HEK293 (cell line): ENCODE data around the gene GPD1.
A peak's percentile ranks its signal among the peaks of the same experiment; 100 is the strongest.

Experiments
- AEBP2 ChIP-seq: fragments of 450-650 bp; formaldehyde crosslinking; IDR thresholded peaks from 2 replicates; pipeline ENCODE4 v1.5.1; 2016; ENCODE audit warnings: missing biosample characterization, missing genetic modification characterization, borderline replicate concordance
- HOXC10 ChIP-seq: sonication (generic); formaldehyde crosslinking; IDR thresholded peaks from 2 replicates; pipeline ENCODE4 v1.8.1; 2023; ENCODE audit warnings: mild to moderate bottlenecking, missing genetic modification reagents
- HOXD13 ChIP-seq: sonication (generic); formaldehyde crosslinking; IDR thresholded peaks from 2 replicates; pipeline ENCODE4 v1.8.0; 2022; ENCODE audit warnings: missing genetic modification reagents, borderline replicate concordance
- KLF8 ChIP-seq: fragments of 450-650 bp; formaldehyde crosslinking; IDR thresholded peaks from 2 replicates; pipeline ENCODE4 v1.5.1; 2016; ENCODE audit warnings: missing biosample characterization, missing genetic modification characterization
- PATZ1 ChIP-seq: fragments of 450-650 bp; formaldehyde crosslinking; IDR thresholded peaks from 2 replicates; pipeline ENCODE4 v1.5.1; 2016; ENCODE audit warnings: missing biosample characterization, missing genetic modification characterization
- ZBTB10 ChIP-seq: fragments of 450-650 bp; formaldehyde crosslinking; IDR thresholded peaks from 2 replicates; pipeline ENCODE4 v1.5.1; 2016; ENCODE audit warnings: missing biosample characterization, missing genetic modification characterization
- ZBTB26 ChIP-seq: fragments of 450-650 bp; formaldehyde crosslinking; optimal IDR thresholded peaks from 2 replicates; pipeline ENCODE3; 2016; ENCODE audit warnings: missing biosample characterization, mild to moderate bottlenecking, missing genetic modification characterization
- ZIC2 ChIP-seq: fragments of 450-650 bp; formaldehyde crosslinking; IDR thresholded peaks from 2 replicates; pipeline ENCODE4 v1.5.1; 2016; ENCODE audit warnings: missing biosample characterization, missing genetic modification characterization
- ZNF114 ChIP-seq: fragments of 450-650 bp; formaldehyde crosslinking; IDR thresholded peaks from 2 replicates; pipeline ENCODE4 v1.5.0; 2017; ENCODE audit warnings: missing biosample characterization, missing genetic modification characterization
- ZNF146 ChIP-seq: fragments of 450-650 bp; formaldehyde crosslinking; IDR thresholded peaks from 2 replicates; pipeline ENCODE4 v1.5.1; 2016; ENCODE audit warnings: missing biosample characterization, missing genetic modification characterization
- ZNF248 ChIP-seq: fragments of 450-650 bp; formaldehyde crosslinking; IDR thresholded peaks from 2 replicates; pipeline ENCODE4 v1.5.1; 2017; ENCODE audit warnings: missing biosample characterization, missing genetic modification characterization
- ZNF274 ChIP-seq, 2 experiments: fragments of 200-500 bp in 1 of 2; fragments of 450-650 bp in 1 of 2; sonication (Bioruptor generic) in 1 of 2; formaldehyde crosslinking in 1 of 2; IDR thresholded peaks; 2 replicates each; pipeline versions ENCODE4 v1.5.1 to v1.6.1; 2014 to 2016; ENCODE audit warnings: borderline replicate concordance in 1 of 2, inconsistent platforms in 1 of 2, low read length in 1 of 2, missing biosample characterization in 1 of 2, missing genetic modification characterization in 1 of 2
- ZNF324 ChIP-seq: fragments of 450-650 bp; formaldehyde crosslinking; IDR thresholded peaks from 2 replicates; pipeline ENCODE4 v1.5.1; 2016; ENCODE audit warnings: missing biosample characterization, missing genetic modification characterization
- ZNF341 ChIP-seq: fragments of 450-650 bp; formaldehyde crosslinking; IDR thresholded peaks from 2 replicates; pipeline ENCODE4; 2016; ENCODE audit warnings: low read depth, missing biosample characterization, missing genetic modification characterization
- ZNF488 ChIP-seq: fragments of 450-650 bp; formaldehyde crosslinking; IDR thresholded peaks from 2 replicates; pipeline ENCODE4 v1.5.1; 2016; ENCODE audit warnings: missing biosample characterization, missing genetic modification characterization
- ZNF518A ChIP-seq: fragments of 450-650 bp; formaldehyde crosslinking; conservative IDR thresholded peaks from 2 replicates; pipeline ENCODE4 v1.5.1; 2016; ENCODE audit warnings: low read depth, missing biosample characterization, missing genetic modification characterization
- ZNF521 ChIP-seq: fragments of 450-650 bp; formaldehyde crosslinking; IDR thresholded peaks from 2 replicates; pipeline ENCODE4 v1.5.1; 2017; ENCODE audit warnings: missing biosample characterization, mild to moderate bottlenecking, missing genetic modification characterization
- ZNF529 ChIP-seq: fragments of 450-650 bp; formaldehyde crosslinking; IDR thresholded peaks from 2 replicates; pipeline ENCODE4 v1.5.1; 2017; ENCODE audit warnings: missing genetic modification characterization, missing biosample characterization; ENCODE audit not compliant: insufficient replicate concordance
- ZNF585B ChIP-seq: fragments of 450-650 bp; formaldehyde crosslinking; IDR thresholded peaks from 2 replicates; pipeline ENCODE4 v1.5.1; 2016; ENCODE audit warnings: missing biosample characterization, missing genetic modification characterization
- ZNF624 ChIP-seq: fragments of 450-650 bp; formaldehyde crosslinking; IDR thresholded peaks from 2 replicates; pipeline ENCODE4 v1.5.1; 2017; ENCODE audit warnings: missing biosample characterization, missing genetic modification characterization
- ZNF76 ChIP-seq: fragments of 450-650 bp; formaldehyde crosslinking; IDR thresholded peaks from 2 replicates; pipeline ENCODE4; 2016; ENCODE audit warnings: low read depth, missing biosample characterization, missing genetic modification characterization, borderline replicate concordance
- ZNF791 ChIP-seq: fragments of 450-650 bp; formaldehyde crosslinking; IDR thresholded peaks from 2 replicates; pipeline ENCODE4 v1.5.1; 2016; ENCODE audit warnings: missing biosample characterization, missing genetic modification characterization
- ZNF830 ChIP-seq: fragments of 450-650 bp; IDR thresholded peaks from 2 replicates; pipeline ENCODE4 v1.5.0; 2018; ENCODE audit warnings: missing biosample characterization, missing genetic modification characterization, low read depth, mild to moderate bottlenecking, moderate library complexity

The GPD1 gene

GRCh38 chr12:50111693-50112455, 8.1 kb downstream of the GPD1 start, which contains the start of gene COX14 (continued):
- TF ChIP-seq ZBTB10 (tag by site-specific recombination) (peak; percentile 25; the same call in 1 of the 2 replicates), ZNF791 (tag by site-specific recombination) (no peak), ZNF146 (tag by site-specific recombination) (no peak), ZNF324 (0 out of 2 replicates have a peak, but pooled peaks have one; percentile 61), ZNF274 (IDR thresholded peaks at IDR 0.05; ENCODE audit: low read length) (no peak), ZNF274 (tag by site-specific recombination; IDR thresholded peaks at IDR 0.05; ENCODE audit: borderline replicate concordance) (no peak), ZNF529 (no peak), ZNF488 (tag by site-specific recombination) (no peak), AEBP2 (tag by site-specific recombination) (no peak), ZNF248 (tag by site-specific recombination) (no peak), KLF8 (tag by site-specific recombination) (peak; percentile 14; the same call in 1 of the 2 replicates), ZIC2 (tag by site-specific recombination) (peak; percentile 54), HOXC10 (CRISPR knock-in tag) (0 out of 2 replicates have a peak, but pooled peaks have one; percentile 48), ZNF76 (tag by site-specific recombination) (peak; percentile 70), ZNF830 (no peak), ZNF624 (tag by site-specific recombination) (no peak), PATZ1 (tag by site-specific recombination) (no peak; the same call in none of the 2 replicates), ZNF114 (tag by site-specific recombination) (no peak), ZBTB26 (tag by site-specific recombination) (peak; percentile 66), ZNF518A (tag by site-specific recombination) (0 out of 2 replicates have a peak, but pooled peaks have one; percentile 24), ZNF521 (tag by site-specific recombination) (no peak), ZNF341 (tag by site-specific recombination) (peak; percentile 91), ZNF585B (no peak), HOXD13 (peak; percentile 97)
